MCF 10A (cell line): Measurements from ENCODE around the gene ABHD15. TPM values are rescaled to one million over a fixed set of nuclear protein-coding genes. Genes with fewer than 3 reads are reported as not detected.

Experiments used
- BruUV-seq: library from RNA; stranded (reverse); fragments of 400-500 nt; replicated peaks from 2 replicates; lab custom pipeline; 2021; lab: Mats Ljungman, UMichigan
- CTCF ChIA-PET: fragments of 300-600 bp; sonication (Branson Sonifier 250); formaldehyde crosslinking; extraction: SDS; loops from one replicate; lab custom pipeline; 2021; ENCODE audit warnings: antibody characterized with exemption, inconsistent platforms; lab: Yijun Ruan, JAX
- POLR2A ChIA-PET: fragments of 300-600, 350-650 bp; sonication (Branson Sonifier 250); formaldehyde crosslinking; extraction: SDS; loops from one replicate; lab custom pipeline; 2020; ENCODE audit warnings: antibody characterized with exemption, inconsistent platforms; lab: Yijun Ruan, JAX
- DNase-seq: peaks from one replicate; pipeline ENCODE4 v3.0.0-alpha.2; 2018; ENCODE audit not compliant: unreplicated experiment
- H3K27ac Mint-ChIP-seq: one replicate; pipeline ENCODE4 v1.8.0; 2022; ENCODE audit warnings: mild to moderate bottlenecking, low read depth, mixed read lengths; ENCODE audit not compliant: unreplicated experiment
- H3K27me3 Mint-ChIP-seq: one replicate; pipeline ENCODE4 v1.8.0; 2022; ENCODE audit warnings: mixed read lengths; ENCODE audit not compliant: insufficient read depth, unreplicated experiment
- H3K36me3 Mint-ChIP-seq: one replicate; pipeline ENCODE4 v1.8.0; 2022; ENCODE audit warnings: mild to moderate bottlenecking, moderate library complexity, mixed read lengths; ENCODE audit not compliant: insufficient read depth, unreplicated experiment
- H3K4me1 Mint-ChIP-seq: one replicate; pipeline ENCODE4 v1.8.0; 2022; ENCODE audit warnings: mixed read lengths; ENCODE audit not compliant: insufficient read depth, unreplicated experiment
- H3K4me3 Mint-ChIP-seq: one replicate; pipeline ENCODE4 v1.8.0; 2022; ENCODE audit warnings: mild to moderate bottlenecking, moderate library complexity, mixed read lengths; ENCODE audit not compliant: unreplicated experiment
- H3K9me3 Mint-ChIP-seq: one replicate; pipeline ENCODE4 v1.8.0; 2022; ENCODE audit warnings: mixed read lengths; ENCODE audit not compliant: unreplicated experiment
- CTCF ChIP-seq: fragments of 200-600 bp; IDR thresholded peaks from one replicate; pipeline ENCODE4 v1.8.0; 2022; ENCODE audit warnings: antibody characterized with exemption, mild to moderate bottlenecking; ENCODE audit not compliant: unreplicated experiment
- intact Hi-C: fragments of 100-400 bp; cut with micrococcal nuclease; formaldehyde crosslinking; loops from 2 replicates; pipeline ENCODE4 v1.14.1; 2022
- total RNA-seq: library from RNA; stranded (reverse); gene quantifications from 2 replicates; pipeline ENCODE4 v1.2.3, GENCODE V29; 2022

Gene ABHD15
- total RNA-seq, 1 experiment from 2014 or later: 2.8 TPM

- ChIA-PET CTCF (no interaction called here), POLR2A (interaction anchor here (0.6 kb wide), 1 partner anchor 37 kb away, joined by 3 read pairs; no protein-coding TSS in a partner anchor)
- TF ChIP-seq CTCF: no peak
- Mint-ChIP-seq H3K27ac (no peak overlapping the region), H3K27me3 (no peaks in the 10 kb centered on the region), H3K4me1 (no peaks in the 10 kb centered on the region), H3K9me3 (no peaks in the 10 kb centered on the region), H3K4me3 (no peak overlapping the region), H3K36me3 (no peaks in the 10 kb centered on the region)
- no TSS peak for BruUV-seq
- DNase-seq: no peak
- intact Hi-C loops: no loop called here
Observed at GRCh38 chr17:29612094-29612403, 45.2 kb upstream of the ABHD15 start.

GRCh38 chr17:29611351-29612093 lies 44.7 kb upstream of the ABHD15 start:
- intact Hi-C loops: no loop called here
- POLR2A ChIA-PET: interaction anchor here (0.6 kb wide), 1 partner anchor 37 kb away, joined by 3 read pairs; no protein-coding TSS in a partner anchor

GRCh38 chr17:29610395-29610794 lies 43.6 kb upstream of the ABHD15 start:
- Mint-ChIP-seq H3K27ac (no peak overlapping the region), H3K27me3 (no peaks in the 10 kb centered on the region), H3K36me3 (no peaks in the 10 kb centered on the region), H3K9me3 (no peaks in the 10 kb centered on the region), H3K4me3 (no peak overlapping the region), H3K4me1 (no peaks in the 10 kb centered on the region)
- DNase-seq: no peak
- ChIA-PET POLR2A (no interaction called here), CTCF (no interaction called here)
- BruUV-seq: no TSS peak
- intact Hi-C loops: no loop called here
- no peak for TF ChIP-seq CTCF

More at GRCh38 chr17:29611351-29612093, 44.7 kb upstream of the ABHD15 start:
- TF ChIP-seq CTCF: no peak
- no TSS peak for BruUV-seq
- Mint-ChIP-seq H3K9me3 (no peaks in the 10 kb centered on the region), H3K27ac (no peak overlapping the region), H3K27me3 (no peaks in the 10 kb centered on the region), H3K36me3 (no peaks in the 10 kb centered on the region), H3K4me3 (no peak overlapping the region), H3K4me1 (no peaks in the 10 kb centered on the region)
- CTCF ChIA-PET: no interaction called here
- no peak for DNase-seq

GRCh38 chr17:29608986-29609385 lies 42.1 kb upstream of the ABHD15 start:
- intact Hi-C loops: no loop called here
- no peak for DNase-seq
- H3K27ac Mint-ChIP-seq: no peak overlapping the region
- no peaks in the 10 kb centered on the region for H3K4me1 Mint-ChIP-seq
- POLR2A ChIA-PET: interaction anchor here (0.8 kb wide), 1 partner anchor 11 kb away, joined by 3 read pairs; no protein-coding TSS in a partner anchor
- no TSS peak for BruUV-seq
- H3K36me3 Mint-ChIP-seq: no peaks in the 10 kb centered on the region
- TF ChIP-seq CTCF: no peak
- H3K4me3 Mint-ChIP-seq: no peak overlapping the region
- H3K27me3 Mint-ChIP-seq: no peaks in the 10 kb centered on the region
- H3K9me3 Mint-ChIP-seq: no peaks in the 10 kb centered on the region
- CTCF ChIA-PET: interaction anchor here (1.2 kb wide), 1 partner anchor 33 kb away, joined by 3 read pairs; no protein-coding TSS in a partner anchor
